GM19023 (cell line): ENCODE measurements around the gene KIAA0408.
"Not testable (repeated sequence)": the region's sequence is repeated elsewhere in the genome, so short reads cannot be mapped to it uniquely, and the experiment has no call there.

Source experiments
- ATAC-seq: cut with Tn5 transposase; IDR thresholded peaks from one replicate; pipeline ENCODE4 v1.9.1; 2021; ENCODE audit warnings: mild to moderate bottlenecking, moderate library complexity; ENCODE audit not compliant: unreplicated experiment

Gene KIAA0408

GRCh38 chr6:127464161-127464880 lies 5.1 kb upstream of the KIAA0408 start:
- peak; percentile 15 for ATAC-seq

GRCh38 chr6:127463056-127463455 lies 3.9 kb upstream of the KIAA0408 start:
- no peak for ATAC-seq

DNA sequence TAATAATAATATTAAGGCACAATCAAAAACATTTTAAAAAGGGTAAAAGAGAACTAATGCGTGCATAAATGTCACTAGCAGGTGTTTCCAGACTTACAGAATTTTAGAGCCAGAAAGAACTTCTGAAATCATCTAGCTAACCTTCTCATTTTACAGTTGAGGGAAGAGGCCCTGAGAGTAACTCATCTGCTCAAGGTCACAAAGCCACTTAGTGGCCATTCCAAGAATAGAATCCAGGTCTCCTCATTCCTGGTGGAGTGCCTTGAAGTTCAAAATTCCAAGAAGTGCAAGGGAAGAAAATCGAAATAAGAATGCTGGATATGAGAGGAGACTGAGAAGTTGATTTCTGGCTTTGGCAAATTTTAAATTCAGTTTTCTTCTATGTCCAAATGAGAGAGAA lies 3.2 kb upstream of the KIAA0408 start:
- ATAC-seq, result no peak

DNA sequence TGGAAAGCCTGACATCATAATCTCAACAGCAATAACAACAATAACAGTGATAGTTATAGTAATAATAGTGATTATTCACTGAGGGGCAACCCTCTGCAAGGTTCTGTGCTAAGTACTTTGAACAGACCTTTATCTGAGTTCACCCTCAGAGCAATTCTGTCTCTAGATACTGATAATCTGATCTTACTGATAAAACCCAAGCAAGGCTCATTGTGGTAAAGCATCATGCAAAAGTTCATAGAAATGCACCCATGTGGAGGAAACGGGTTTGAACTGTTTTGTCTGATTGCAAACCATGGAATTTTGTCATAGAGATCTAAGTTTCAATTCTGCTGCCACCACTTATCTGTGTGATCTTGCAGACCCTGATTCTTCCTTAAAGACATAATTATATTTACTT lies 1.3 kb upstream of the KIAA0408 start:
- no peak for ATAC-seq

DNA sequence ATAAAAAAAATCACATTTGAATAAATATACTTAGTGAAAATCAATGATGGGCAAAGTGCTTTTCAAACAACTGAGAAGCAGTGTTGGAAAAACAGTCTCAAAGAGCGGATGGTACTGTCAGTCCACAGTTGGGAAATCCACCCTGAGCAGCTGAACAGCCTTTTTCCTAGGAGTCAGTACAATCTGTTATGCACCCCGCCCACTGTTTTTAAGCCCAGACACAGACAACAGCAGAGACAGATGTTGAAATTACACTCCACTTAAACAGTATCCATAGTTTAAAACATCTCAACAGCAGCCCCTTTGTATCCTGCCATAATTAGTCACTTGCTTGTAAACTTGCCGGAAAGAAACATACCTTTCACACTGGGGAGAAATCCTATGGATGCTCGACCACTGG lies 372 bp downstream of the KIAA0408 start:
- no peak for ATAC-seq

DNA sequence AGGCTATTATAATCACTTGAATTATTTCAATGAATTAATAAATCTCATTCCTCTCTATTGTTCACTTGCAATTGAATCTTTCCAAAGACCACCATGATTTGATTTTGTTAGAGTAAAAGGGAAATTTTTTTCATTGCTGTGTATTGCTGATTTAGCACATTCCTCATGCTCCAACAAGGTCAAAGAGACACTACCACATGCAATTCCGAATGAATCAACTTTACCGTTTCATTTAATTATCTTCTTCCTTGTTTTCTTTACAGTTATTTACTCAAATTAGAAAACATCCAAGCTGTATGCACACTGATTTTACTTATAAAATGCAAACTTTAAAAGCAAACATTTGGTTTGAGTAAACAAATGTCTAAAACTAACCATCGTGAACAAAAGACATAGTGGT lies 967 bp downstream of the KIAA0408 start:
- no peak for ATAC-seq

- no peak for ATAC-seq
Measured at GRCh38 chr6:127457456-127458064, 1.6 kb downstream of the KIAA0408 start.

DNA sequence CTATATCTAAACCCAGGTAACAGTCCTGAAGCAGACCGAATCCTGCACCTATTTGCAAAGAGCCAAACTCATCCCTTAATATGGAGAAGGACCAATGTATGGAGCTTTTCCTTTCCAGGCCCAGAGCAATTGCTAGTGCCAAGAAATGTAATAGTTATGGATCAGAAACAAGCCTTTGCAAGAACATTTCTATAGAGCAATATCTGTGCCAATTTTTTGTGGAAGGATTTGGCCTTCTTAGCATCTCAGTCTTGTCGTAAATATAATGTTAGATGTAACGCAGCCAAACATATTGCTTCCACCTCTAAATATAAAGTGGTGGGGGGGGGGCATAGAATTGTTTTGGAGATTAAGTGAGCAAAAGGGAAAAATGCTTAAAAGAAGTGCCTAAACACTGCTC lies 2.7 kb downstream of the KIAA0408 start:
- no peak for ATAC-seq

DNA sequence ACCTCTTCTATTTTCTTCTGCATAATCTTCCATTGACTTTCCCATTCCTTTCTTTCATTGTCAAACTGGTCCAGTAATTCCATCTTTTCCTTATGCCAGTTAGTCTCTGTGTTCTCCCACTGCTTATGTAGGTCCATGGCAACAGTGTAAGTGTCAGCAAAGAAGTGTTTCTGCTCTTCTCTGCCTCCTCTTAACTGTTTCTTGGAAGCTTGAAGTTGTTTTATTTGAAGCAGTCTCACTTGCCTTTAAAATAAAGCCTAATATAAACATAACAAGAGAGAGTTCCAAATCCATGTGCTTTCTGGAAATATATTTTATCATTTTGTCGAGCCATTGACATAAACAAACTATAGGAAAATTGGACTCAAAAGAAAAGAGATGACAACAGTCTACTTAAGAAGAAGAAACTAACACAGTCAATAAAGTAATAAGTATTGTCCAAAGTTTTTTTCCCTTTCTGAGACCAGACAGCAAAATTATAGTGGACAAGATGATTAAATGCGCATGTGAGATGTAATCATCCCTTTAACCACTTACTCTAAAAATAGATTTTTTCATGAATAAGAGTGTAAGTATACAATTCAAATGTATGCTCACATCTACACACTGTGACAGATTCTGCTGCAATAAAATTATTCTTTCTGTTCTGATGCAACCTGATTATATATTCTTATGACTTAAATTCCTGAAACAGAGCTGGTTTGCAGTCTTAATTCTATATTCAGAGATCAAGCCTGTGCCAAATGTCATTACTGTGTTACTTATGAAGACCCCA lies 5.2 kb downstream of the KIAA0408 start:
- no peak for ATAC-seq

- ATAC-seq, result no peak
Measured at GRCh38 chr6:127452803-127453202, 6.4 kb downstream of the KIAA0408 start.

- ATAC-seq, result no peak
Measured at GRCh38 chr6:127451388-127451787, 7.8 kb downstream of the KIAA0408 start.

- no peak for ATAC-seq
Measured at GRCh38 chr6:127447780-127448179, 11.4 kb downstream of the KIAA0408 start.

DNA sequence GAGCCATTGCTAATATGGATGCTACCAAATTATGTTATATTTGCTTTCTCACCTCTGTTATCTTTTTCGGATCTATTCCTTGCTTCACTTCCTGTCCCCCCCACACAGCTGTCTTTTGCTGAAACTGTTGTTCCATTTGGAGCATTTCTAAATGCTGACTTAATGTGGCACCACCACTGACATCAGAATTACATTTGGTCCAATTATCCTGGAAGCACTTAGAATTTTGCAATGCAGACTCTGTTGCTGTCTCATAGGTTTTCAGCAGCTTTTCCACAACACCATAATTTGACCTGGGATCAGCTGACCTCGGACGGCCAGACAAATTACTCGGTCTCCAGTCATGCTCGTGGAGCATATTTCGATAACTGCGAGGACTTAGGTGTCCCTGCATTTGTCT lies 12.8 kb downstream of the KIAA0408 start:
- ATAC-seq, result no peak

GRCh38 chr6:127441881-127442280 lies 17.3 kb downstream of the KIAA0408 start:
- ATAC-seq, result no peak

- ATAC-seq, result no peak
Measured at GRCh38 chr6:127439718-127440117, 19.5 kb downstream of the KIAA0408 start.

GRCh38 chr6:127436578-127437110 lies 22.5 kb downstream of the KIAA0408 start:
- ATAC-seq, result no peak

DNA sequence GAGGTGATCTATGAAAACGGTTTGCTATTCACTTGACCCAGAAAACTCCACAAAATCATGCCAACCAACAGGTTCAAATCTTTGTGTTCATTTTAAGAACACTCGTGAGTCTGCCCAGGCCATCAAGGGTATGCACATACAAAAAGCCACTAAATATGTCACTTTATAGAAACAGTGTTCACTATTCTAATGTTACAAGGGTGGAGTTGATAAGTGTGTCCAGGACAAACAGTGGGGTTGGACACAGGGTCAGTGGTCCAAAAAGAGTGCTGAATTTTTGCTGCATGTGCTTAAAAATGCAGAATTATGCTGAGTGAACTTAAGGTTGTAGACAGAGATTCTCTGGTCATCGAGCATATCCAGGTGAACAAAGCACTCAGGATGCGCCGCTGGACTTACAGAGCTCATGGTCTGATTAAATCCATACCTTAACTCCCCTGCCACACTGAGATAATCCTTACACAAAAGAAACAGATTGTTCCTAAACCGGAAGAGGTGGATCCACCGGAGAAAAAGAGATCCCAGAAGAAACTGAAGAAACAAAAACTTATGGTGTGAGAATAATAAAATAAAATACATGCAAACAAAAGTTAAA lies 23.5 kb downstream of the KIAA0408 start:
- no peak for ATAC-seq

GRCh38 chr6:127434651-127435050 lies 24.5 kb downstream of the KIAA0408 start:
- ATAC-seq, result no peak

DNA sequence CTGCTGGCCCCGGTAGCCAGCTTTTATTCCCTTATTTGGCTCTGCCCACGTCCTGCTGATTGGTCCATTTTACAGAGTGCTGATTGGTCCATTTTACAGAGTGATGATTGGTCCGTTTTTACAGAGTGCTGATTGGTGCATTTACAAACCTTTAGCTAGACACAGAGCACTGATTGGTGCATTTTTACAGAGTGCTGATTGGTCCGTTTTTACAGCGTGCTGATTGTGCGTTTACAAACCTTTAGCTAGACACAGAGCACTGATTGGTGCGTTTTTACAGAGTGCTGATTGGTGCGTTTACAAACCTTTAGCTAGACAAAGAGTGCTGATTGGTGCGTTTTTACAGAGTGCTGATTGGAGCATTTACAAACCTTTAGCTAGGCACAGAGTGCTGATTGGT lies 30.6 kb downstream of the KIAA0408 start:
- not testable (repeated sequence) for ATAC-seq

- ATAC-seq, result no peak
Measured at GRCh38 chr6:127423921-127424320, 35.3 kb downstream of the KIAA0408 start.

DNA sequence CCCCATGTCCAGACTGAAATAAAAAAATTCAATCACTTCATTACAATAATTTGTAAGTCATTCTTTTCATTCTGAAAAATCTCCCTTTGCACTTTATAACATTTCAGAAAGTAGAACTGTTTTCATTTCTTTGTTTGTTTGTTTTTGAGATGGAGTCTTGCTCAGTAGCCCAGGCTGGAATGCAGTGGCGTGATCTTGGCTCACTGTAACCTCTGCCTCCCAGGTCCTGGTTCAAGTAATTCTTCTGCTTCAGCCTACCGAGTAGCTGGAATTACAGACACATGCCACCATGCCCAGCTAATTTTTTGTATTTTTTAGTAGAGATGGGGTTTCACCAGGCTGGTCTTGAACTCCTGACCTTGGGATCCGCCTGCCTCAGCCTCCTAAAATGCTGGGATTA lies 38.0 kb downstream of the KIAA0408 start:
- not testable (repeated sequence) for ATAC-seq
